Muscle of back (tissue), 11 donors: ENCODE measurements around the gene BNIPL. TPM values are rescaled to one million over a fixed set of nuclear protein-coding genes. Genes with fewer than 3 reads are reported as not detected.
A peak's percentile ranks its signal among the peaks of the same experiment; 100 is the strongest.

Experiments used
- DNase-seq, 3 donors: peaks; one replicate each; pipeline versions ENCODE4 v3.0.0 to v3.0.0-alpha.2; 2013
- polyA plus RNA-seq, 10 donors: library from polyadenylated mRNA; unstranded; fragments of 120-200 nt; gene quantifications; one replicate each; pipeline ENCODE4 v1.2.1, GENCODE V29; 2013; ENCODE audit not compliant: insufficient read length in 10 of 10

Gene BNIPL
- polyA plus RNA-seq, 10 donors: 0.23 to 5.2 (median 0.83) TPM

- DNase-seq: no peak
Measured at GRCh38 chr1:151056149-151056548, 19.8 kb downstream of the BNIPL start.

DNA sequence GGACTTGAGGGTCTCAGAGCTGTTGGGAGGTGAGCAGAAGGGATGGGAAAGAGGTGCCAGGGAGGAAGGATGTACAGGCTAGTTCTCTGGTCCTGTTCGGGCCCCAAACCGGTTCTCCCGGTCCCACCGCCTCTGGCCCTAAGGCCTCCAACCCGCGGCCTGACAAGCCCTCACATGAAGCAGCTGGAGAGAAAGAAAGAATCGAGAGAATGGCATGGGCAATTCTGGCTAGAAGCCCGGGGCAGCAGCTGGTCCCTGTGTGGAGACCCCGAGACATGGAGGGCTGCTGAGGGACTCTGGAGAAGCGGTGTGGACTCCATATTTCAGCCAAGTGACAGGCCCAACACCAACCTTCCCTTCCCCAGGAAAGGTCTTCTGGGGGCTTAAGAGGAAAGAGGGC lies 22.3 kb downstream of the BNIPL start:
- DNase-seq: peak in 2 of 3 donors; percentile 59 to 76

- DNase-seq: peak; percentile 77 to 96 (median 91)
Measured at GRCh38 chr1:151059109-151060006, 23.0 kb downstream of the BNIPL start, which contains the start of gene CDC42SE1. TSS of gene CDC42SE1 (minus strand) at chr1:151059622. CDS start at chr1:151055730, 3,892 bp downstream.

DNA sequence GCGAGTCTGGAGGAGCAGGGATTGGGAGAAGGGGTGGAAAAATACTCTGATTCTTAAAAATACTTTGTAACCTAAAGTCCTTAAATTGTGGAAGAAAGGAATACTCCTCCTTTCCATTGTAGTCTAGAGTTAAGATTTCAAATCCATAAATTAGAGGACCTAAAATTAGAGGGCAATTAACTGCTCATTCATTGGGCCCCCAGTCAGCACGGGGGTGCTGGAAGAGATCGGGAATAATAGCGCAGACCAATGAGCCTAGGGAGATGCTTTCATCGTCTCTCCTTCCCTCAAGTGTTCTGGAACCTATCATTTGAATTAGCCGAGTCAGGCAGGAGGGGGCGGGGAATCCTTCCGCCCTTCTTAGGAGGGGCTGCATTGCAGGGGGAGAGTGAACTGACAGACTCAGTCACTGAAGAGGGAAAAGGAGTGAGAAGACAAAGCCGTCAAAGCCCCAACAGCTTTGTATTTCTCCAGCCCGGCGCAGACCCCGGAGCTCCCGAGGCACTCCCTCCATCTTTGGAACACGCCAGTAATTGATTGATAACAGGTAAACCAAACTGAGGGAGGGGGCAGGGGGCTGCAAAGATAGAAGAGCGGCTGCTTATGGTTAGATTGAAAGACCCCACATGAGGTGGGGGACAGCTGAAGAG lies 23.7 kb downstream of the BNIPL start, which contains the start of gene MLLT11:
MLLT11 (plus strand) TSS at position 391 of the 650 bp plus-strand sequence. CDS start 6,828 bp downstream, outside the sequence.
- peak; percentile 77 to 94 (median 84) for DNase-seq

DNA sequence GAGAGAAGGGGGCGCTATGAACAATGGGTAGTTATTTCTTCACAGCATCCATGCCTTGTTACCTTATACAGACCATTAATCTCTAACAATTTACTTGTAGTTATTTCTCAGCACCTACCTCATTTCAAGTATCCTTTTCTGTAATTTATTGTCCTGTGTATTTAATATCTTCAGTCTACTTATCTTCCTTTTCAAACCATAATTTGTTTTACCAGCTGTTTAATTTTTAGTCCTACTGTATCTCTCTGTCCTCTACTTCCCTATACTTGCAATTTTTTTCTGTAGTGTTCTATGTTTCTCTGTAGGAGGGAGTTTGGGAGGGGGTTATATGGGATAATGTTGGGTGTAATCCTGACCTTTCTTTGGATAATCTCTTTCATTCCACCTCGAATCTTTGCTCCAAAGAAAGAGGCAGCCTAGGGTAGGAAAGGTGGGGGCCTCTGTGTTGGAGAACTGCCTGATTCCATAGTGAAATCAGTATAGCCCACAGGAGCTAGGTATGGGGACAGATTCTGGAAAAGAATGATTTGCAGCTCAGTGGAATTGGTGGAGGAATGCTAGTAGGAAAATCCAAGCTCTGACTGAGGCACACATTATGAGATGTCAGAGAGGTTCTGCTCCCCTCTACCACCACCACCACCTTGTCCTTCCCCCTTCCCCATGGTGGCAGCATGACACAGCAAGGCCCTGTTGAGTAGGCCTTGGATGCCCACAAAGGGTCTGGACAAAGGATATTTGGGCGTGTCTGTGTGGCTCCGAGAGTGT lies 24.5 kb downstream of the BNIPL start:
- DNase-seq: peak in 1 of 3 donors; percentile 58

GRCh38 chr1:151061704-151062103 lies 25.3 kb downstream of the BNIPL start:
- no peak for DNase-seq

DNA sequence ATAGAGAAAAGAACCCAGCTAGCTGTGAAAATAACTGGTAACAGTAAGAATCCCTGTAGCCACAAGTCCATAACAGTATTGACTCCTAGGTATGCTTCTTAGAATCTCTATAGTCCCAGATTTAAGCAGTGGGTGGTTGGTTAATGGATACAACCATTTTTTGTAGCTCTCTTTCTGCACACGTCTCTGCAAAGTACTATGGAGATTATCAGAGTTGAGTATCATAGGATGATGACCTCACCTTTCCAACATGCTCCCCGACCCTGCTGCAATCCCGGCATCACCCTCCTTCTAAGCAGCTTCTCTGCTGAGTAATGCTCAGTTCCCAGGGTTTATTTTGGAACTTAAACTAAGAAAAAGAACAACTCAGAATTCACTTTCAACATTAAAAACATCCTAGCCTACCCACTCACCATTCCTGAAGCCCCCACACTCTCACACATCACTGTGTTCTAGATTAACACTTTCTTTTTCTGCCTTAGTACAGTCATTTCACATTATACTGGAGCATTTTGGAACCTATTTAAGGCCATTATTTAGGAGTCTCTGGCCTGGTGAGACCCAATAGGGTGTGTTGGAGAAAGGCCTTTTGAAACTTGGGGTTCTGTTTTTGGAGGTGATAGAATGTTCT lies 26.5 kb downstream of the BNIPL start:
- DNase-seq: no peak

DNA sequence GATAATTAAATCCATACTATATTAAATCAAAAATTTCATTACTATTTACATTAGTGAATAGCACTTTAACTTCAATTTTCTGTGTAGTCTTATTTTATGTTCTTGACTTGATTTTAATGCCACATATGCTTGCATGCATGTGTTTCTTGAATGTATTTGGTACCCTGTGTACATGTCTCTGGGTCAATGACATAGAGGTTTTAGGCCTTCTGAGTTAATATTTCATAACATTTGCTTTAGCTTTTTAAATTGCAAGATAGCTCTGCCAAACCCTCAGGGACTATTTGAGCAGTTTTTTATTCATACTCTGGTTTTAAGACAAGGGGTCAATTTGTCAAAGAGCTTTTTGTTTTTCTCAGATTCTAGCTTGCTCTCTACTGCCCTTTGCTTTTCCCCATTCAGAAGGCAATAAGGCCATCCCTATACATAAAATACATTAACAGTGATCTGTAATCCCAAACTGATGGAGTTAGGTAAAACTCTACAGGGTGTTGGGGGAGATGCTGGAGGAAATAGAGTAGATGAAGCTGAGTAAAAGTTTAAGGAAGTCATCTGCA lies 28.8 kb downstream of the BNIPL start:
- DNase-seq: no peak

DNA sequence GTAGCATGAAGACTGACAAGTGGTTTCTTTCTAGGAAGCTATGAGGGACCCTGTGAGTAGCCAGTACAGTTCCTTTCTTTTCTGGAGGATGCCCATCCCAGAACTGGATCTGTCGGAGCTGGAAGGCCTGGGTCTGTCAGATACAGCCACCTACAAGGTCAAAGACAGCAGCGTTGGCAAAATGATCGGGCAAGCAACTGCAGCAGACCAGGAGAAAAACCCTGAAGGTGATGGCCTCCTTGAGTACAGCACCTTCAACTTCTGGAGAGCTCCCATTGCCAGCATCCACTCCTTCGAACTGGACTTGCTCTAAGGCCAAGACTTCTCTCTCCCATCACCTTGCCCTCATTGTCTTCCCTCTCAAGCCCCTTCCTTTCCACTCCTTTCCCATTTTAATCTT lies 30.8 kb downstream of the BNIPL start:
- DNase-seq: no peak

- no peak for DNase-seq
Measured at GRCh38 chr1:151069103-151069486, 32.7 kb downstream of the BNIPL start.

GRCh38 chr1:151070474-151071276 lies 34.3 kb downstream of the BNIPL start, which contains the start of gene GABPB2:
TSS of gene GABPB2 (plus strand) at chr1:151070761. CDS start at chr1:151088190, 17,429 bp downstream.
- peak; percentile 97 to 99 (median 97) for DNase-seq

GRCh38 chr1:151072224-151072623 lies 35.8 kb downstream of the BNIPL start:
- no peak for DNase-seq

DNA sequence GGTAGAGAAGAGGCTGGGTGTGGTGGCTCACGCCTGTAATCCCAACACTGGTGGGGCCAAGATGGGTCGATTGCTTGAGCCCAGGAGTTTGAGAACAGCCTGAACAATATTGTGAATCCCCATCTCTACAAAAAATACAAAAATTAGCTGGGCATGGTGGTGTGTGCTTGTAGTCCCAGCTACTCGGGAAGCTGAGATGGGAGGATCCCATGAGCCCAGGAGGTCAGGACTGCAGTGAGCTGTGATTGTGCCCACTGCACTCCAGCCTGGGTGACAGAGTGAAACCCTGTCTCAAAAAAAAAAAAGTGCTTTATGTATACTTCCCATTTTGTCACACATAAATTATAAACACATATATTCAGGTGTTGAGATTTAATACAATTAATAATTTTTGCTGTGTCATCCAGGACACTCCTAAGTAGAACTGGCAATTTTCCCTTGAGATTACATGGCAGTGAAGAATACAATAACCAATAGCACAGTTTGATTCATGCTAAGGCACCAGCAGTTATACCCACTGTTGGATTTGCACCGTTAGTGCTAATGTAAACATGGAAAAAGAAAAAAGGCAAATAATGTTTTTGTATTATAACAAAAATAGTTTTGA lies 49.7 kb downstream of the BNIPL start:
- DNase-seq: no peak

Other genes with a start within 250 kb of the BNIPL start
- gene CTSK, start 228.3 kb upstream of the BNIPL start, polyA plus RNA-seq: 100 to 1,000 TPM in 1 of 10 donors, 10 to 100 TPM in 9; 50.5 to 114 (median 71.1) TPM
- gene ARNT, start 160.0 kb upstream of the BNIPL start, polyA plus RNA-seq: 10 to 100 TPM; 31.4 to 40.7 (median 37.1) TPM
- not detected for gene CTXND2, start 149.4 kb upstream of the BNIPL start, polyA plus RNA-seq
- gene SETDB1, start 110.2 kb upstream of the BNIPL start, polyA plus RNA-seq: 10 to 100 TPM; 25.0 to 54.8 (median 36.6) TPM
- 100 to 1,000 TPM in 1 of 10 donors, 10 to 100 TPM in 9; 74.1 to 107 (median 77.6) TPM for gene CERS2, start 61.8 kb upstream of the BNIPL start, polyA plus RNA-seq
- gene ANXA9, start 54.3 kb upstream of the BNIPL start, polyA plus RNA-seq: 1 to 10 TPM; 2.3 to 4.5 (median 2.5) TPM
- 10 to 100 TPM; 14.8 to 22.7 (median 17.4) TPM for gene MINDY1, start 29.7 kb upstream of the BNIPL start, polyA plus RNA-seq
- gene PRUNE1, start 28.1 kb upstream of the BNIPL start, polyA plus RNA-seq: 10 to 100 TPM; 22.7 to 30.9 (median 24.4) TPM
- gene C1orf56, start 11.2 kb downstream of the BNIPL start, polyA plus RNA-seq: 1 to 10 TPM; 3.5 to 7.3 (median 5.4) TPM
- 10 to 100 TPM; 40.2 to 68.1 (median 57.5) TPM for gene CDC42SE1, start 23.0 kb downstream of the BNIPL start, polyA plus RNA-seq
- 10 to 100 TPM in 9 of 10 donors, 1 to 10 TPM in 1; 9.6 to 19.4 (median 14.1) TPM for gene MLLT11, start 23.8 kb downstream of the BNIPL start, polyA plus RNA-seq
- 1 to 10 TPM; 3.6 to 7.4 (median 5.7) TPM for gene GABPB2, start 34.2 kb downstream of the BNIPL start, polyA plus RNA-seq
- 100 to 1,000 TPM in 1 of 10 donors, 10 to 100 TPM in 9; 49.3 to 113 (median 78.5) TPM for gene SEMA6C, start 110.0 kb downstream of the BNIPL start, polyA plus RNA-seq
- 1 to 10 TPM; 1.3 to 2.7 (median 2.2) TPM for gene TNFAIP8L2, start 120.1 kb downstream of the BNIPL start, polyA plus RNA-seq
- 10 to 100 TPM in 7 of 10 donors, 1 to 10 TPM in 3; 8.8 to 13.2 (median 11.1) TPM for gene LYSMD1, start 129.3 kb downstream of the BNIPL start, polyA plus RNA-seq
- 10 to 100 TPM; 30.1 to 41.2 (median 37.1) TPM for gene SCNM1, start 129.6 kb downstream of the BNIPL start, polyA plus RNA-seq
- gene TMOD4, start 139.4 kb downstream of the BNIPL start, polyA plus RNA-seq: 10 to 100 TPM in 9 of 10 donors, 1 to 10 TPM in 1; 8.0 to 53.2 (median 26.8) TPM
- gene VPS72, start 153.6 kb downstream of the BNIPL start, polyA plus RNA-seq: 10 to 100 TPM; 40.9 to 53.7 (median 45.4) TPM
- gene PIP5K1A, start 162.0 kb downstream of the BNIPL start, polyA plus RNA-seq: 10 to 100 TPM; 31.2 to 50.0 (median 40.4) TPM
- 100 to 1,000 TPM; 105 to 122 (median 112) TPM for gene PSMD4, start 218.1 kb downstream of the BNIPL start, polyA plus RNA-seq
- 10 to 100 TPM in 9 of 10 donors, 1 to 10 TPM in 1; 9.3 to 12.6 (median 11.6) TPM for gene ZNF687, start 245.7 kb downstream of the BNIPL start, polyA plus RNA-seq